ENCODE measurements around the gene FAR2. TPM values are rescaled to one million over a fixed set of nuclear protein-coding genes. Genes with fewer than 3 reads are reported as not detected.
A peak's percentile ranks its signal among the peaks of the same experiment; 100 is the strongest.

Gene FAR2
- polyA plus RNA-seq, 1 of the 3 experiments (the other 2 are of a cell fraction): 7.4 TPM

- TF ChIP-seq GATA2 (CRISPR knock-in tag; IDR thresholded peaks at IDR 0.05) (no peak), ELF1 (IDR thresholded peaks at IDR 0.05) (peak; percentile 68), RCOR1 (IDR thresholded peaks at IDR 0.05; ENCODE audit: low read length) (no peak), MXI1 (IDR thresholded peaks at IDR 0.05; ENCODE audit: low read depth, low read length) (peak; percentile 55; the same call in 1 of the 2 replicates)
- peak overlapping the region; percentile 70 to 83 for H3K4me3 ChIP-seq (ENCODE audit: low read depth in 2 of 2, low read length in 1 of 2)
- H3K36me3 ChIP-seq (replicated peaks in 1 of 2; ENCODE audit: control insufficient read depth in 1 of 2, insufficient read depth in 2 of 2, low read length in 1 of 2): no peaks in the 10 kb centered on the region
- DNase-seq: no peak
- peak overlapping the region; percentile 89; the same call in 1 of the 2 replicates for H2AFZ ChIP-seq (ENCODE audit: low read depth)
- H3K9ac ChIP-seq: peak overlapping the region; percentile 85
- no peaks in the 10 kb centered on the region for H3K79me2 ChIP-seq (ENCODE audit: insufficient read depth)
- no peaks in the 10 kb centered on the region for H3F3A ChIP-seq (replicated peaks; ENCODE audit: insufficient read depth)
- H3K9me3 ChIP-seq: no peaks in the 10 kb centered on the region
- H3K27me3 ChIP-seq (ENCODE audit: insufficient read depth): no peaks in the 10 kb centered on the region
- peak overlapping the region; percentile 81 for H3K4me2 ChIP-seq
- H3K4me1 ChIP-seq (ENCODE audit: control insufficient read depth in 1 of 2, insufficient read depth in 2 of 2, low read depth in 1 of 2, low read length in 1 of 2): peaks cover 0 to 8% of the 10 kb centered on the region in 2 experiments; a peak in 2 of 4 replicates
- no peaks in the 10 kb centered on the region for H3K9me2 ChIP-seq
- no peaks in the 10 kb centered on the region for H4K20me1 ChIP-seq (ENCODE audit: insufficient read depth)
- WGBS (ENCODE audit: low lambda C conversion rate): 23% methylated on average over 14 of the region's 14 CpGs
- ChIA-PET POLR2A (interaction anchor here (0.5 kb wide), 1 partner anchor 55 kb away, joined by 3 read pairs; no protein-coding TSS in a partner anchor), CTCF (interaction anchor here (1.1 to 1.4 kb wide), 2 partner anchors 10 to 13 kb away, joined by 3 read pairs; no protein-coding TSS in a partner anchor)
- peak overlapping the region; percentile 40 to 73; a peak in 3 of 4 replicates for H3K27ac ChIP-seq (ENCODE audit: low read depth in 2 of 2, low read length in 1 of 2)
These were observed 1.1 kb upstream of the FAR2 start for GRCh38 chr12:29147731-29148595.

DNA sequence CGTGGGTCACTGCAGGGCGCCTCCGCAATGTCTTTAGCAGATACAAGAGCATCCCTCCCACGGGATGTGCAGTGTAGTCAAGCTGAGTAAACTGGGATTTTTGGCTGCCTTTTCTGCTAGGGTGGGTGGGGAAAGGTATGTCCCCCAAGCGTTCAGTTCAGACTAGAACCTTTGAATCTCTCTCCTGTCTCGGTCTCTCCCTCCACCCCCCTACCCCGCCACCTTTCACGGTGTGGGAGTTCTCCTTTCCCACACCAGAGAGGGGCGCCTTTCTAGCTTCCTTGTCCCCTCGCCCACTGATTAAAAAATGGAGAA is 525 bp upstream of the FAR2 start:
- Histone ChIP-seq H3K27ac (ENCODE audit: low read depth in 2 of 2, low read length in 1 of 2) (peak overlapping the region; percentile 40 to 73), H3K4me1 (ENCODE audit: control insufficient read depth in 1 of 2, insufficient read depth in 2 of 2, low read depth in 1 of 2, low read length in 1 of 2) (peaks cover 0 to 12% of the 10 kb centered on the region in 2 experiments; a peak in 2 of 4 replicates), H3F3A (replicated peaks; ENCODE audit: insufficient read depth) (no peaks in the 10 kb centered on the region), H3K27me3 (ENCODE audit: insufficient read depth) (no peaks in the 10 kb centered on the region), H3K9me2 (no peaks in the 10 kb centered on the region), H3K4me2 (peak overlapping the region; percentile 81), H3K36me3 (replicated peaks in 1 of 2; ENCODE audit: control insufficient read depth in 1 of 2, insufficient read depth in 2 of 2, low read length in 1 of 2) (no peaks in the 10 kb centered on the region), H4K20me1 (ENCODE audit: insufficient read depth) (no peaks in the 10 kb centered on the region), H3K79me2 (ENCODE audit: insufficient read depth) (no peaks in the 10 kb centered on the region), H3K4me3 (ENCODE audit: low read depth in 2 of 2, low read length in 1 of 2) (peak overlapping the region; percentile 70 to 83), H2AFZ (ENCODE audit: low read depth) (peak overlapping the region; percentile 89), H3K9ac (peak overlapping the region; percentile 85), H3K9me3 (no peaks in the 10 kb centered on the region)
- ChIA-PET POLR2A (no interaction called here), CTCF (interaction anchor here (1.1 to 1.4 kb wide), 2 partner anchors 10 to 13 kb away, joined by 3 read pairs; no protein-coding TSS in a partner anchor)
- TF ChIP-seq, protein P1, sequence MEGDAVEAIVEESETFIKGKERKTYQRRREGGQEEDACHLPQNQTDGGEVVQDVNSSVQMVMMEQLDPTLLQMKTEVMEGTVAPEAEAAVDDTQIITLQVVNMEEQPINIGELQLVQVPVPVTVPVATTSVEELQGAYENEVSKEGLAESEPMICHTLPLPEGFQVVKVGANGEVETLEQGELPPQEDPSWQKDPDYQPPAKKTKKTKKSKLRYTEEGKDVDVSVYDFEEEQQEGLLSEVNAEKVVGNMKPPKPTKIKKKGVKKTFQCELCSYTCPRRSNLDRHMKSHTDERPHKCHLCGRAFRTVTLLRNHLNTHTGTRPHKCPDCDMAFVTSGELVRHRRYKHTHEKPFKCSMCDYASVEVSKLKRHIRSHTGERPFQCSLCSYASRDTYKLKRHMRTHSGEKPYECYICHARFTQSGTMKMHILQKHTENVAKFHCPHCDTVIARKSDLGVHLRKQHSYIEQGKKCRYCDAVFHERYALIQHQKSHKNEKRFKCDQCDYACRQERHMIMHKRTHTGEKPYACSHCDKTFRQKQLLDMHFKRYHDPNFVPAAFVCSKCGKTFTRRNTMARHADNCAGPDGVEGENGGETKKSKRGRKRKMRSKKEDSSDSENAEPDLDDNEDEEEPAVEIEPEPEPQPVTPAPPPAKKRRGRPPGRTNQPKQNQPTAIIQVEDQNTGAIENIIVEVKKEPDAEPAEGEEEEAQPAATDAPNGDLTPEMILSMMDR (IDR thresholded peaks at IDR 0.05): peak; percentile 16; the same call in 1 of the 2 replicates
- TF ChIP-seq SIN3A (IDR thresholded peaks at IDR 0.05; ENCODE audit: borderline replicate concordance, low read depth, low read length): no peak
- WGBS (ENCODE audit: low lambda C conversion rate): 6% methylated on average over 10 of the region's 10 CpGs
- DNase-seq: peak; percentile 80
